SW480 (cell line): ENCODE data around the gene WWC1.
"Not testable (repeated sequence)": the region's sequence is repeated elsewhere in the genome, so short reads cannot be mapped to it uniquely, and the experiment has no call there.

ENCODE experiments used
- DNase-seq: peaks from one replicate; pipeline ENCODE4 v3.0.0-alpha.2; 2016; ENCODE audit warnings: low spot score

Gene WWC1

GRCh38 chr5:168308976-168309598, 17.6 kb downstream of the WWC1 start:
- no peak for DNase-seq

DNA sequence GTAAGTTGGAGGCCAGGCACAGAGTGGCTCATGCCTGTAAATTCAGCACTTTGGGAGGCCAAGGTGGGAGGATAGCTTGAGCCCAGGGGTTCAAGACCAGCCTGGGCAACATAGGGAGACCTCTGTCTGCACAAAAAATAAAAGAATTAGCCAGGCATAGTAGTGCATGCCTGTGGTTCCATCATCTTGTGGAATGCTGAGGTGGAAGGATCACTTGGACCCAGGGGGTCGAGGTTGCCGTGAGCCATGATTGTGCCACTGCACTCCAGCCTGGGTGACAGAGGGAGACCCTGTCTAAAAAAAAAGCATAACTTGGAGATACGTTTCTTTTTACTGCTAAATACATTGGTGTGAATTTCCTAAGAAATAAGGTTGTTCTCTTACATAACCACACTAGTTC, 19.1 kb downstream of the WWC1 start:
- DNase-seq: not testable (repeated sequence)

DNA sequence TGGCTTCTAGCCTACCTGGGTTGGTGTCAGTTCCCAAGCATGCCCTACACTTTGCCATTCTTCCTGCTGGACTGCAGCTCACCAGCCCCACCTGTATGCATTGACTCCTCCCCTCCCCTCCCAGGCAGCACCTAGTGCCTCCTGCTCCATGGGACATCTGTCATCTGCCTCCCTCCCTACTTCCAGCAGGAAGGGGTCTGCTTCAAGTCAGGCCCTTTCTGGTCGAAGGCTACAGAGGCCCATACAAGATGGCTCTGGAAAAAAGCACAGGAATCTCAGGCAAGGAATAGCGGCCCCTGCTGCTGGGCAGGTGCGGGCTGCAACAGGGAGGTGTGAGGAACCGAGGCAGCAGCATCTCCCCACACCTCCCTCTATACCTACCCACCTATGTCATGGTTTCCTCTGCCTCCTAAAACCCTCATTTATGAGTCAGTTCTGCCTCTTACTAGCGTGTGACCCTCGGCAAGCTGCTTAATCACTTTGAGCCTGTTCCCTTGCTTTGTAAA, 19.7 kb downstream of the WWC1 start:
- DNase-seq: no peak

DNA sequence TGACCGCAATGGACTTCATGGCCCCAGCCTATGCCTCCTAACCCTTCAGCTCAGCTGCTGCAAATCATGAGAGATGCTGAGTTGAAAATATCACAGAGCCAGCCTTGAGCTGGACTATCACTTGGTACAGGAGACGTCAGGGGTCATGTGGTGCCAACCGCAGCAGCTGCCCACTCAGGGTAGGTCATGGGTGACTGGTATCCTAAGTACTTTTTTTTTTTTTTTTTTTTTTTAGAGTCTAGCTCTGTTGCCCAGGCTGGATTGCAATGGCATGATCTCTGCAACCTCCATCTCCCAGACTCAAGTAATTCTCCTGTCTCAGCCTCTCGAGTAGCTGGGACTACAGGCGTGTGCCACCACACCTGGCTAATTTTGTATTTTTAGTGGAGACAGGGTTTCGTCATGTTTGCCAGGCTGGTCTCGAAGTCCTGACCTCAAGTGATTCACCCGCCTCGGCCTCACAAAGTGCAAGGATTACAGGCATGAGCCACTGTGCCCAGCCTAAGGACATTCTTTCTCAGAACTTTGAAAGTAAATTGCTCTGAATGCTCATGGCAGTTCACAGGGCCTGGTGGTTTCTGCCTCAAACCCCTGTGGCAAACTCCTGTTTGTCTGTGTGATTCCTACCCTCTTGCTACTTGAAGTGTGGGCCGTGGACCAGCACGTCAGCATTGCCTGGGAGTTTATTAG, 21.3 kb downstream of the WWC1 start:
- DNase-seq: no peak

GRCh38 chr5:168313596-168314204, 22.3 kb downstream of the WWC1 start:
- DNase-seq: peak; percentile 55

- DNase-seq: peak; percentile 87
Observed at GRCh38 chr5:168314735-168315411, 23.4 kb downstream of the WWC1 start.

DNA sequence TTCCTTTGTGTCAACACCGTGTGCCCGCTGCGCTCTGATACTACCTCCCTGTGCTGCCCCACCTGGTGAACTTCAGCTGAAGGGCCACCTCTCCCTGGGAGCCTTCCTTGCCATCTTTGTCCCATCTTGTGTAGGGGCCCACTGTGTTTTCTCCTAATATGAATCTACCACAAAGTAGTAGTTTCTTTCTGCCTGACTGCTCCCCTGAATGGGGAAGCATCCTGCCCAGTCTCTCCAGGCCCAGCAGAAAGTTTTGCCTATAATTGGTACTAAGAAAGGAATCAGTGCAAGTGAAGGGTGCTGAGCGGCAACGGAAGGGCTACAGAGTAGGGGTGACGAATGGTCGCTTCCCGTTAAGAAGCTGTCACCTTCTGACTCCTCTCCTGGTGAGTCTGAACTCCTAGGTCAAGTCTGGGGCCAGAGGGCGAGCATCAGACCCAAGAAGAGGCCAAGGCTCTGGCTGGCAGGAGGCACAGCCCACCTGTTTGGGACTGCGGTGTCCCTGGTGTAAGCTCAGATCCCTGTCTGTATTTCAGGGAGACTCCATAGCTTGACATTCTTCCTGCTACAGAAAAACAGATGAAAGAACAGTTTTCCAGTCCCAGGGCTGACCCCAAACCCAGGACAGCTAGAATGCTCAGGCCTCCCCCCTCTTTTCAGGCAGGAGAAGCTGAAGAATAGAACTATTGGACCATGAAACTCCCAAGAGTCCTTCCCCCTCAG, 24.1 kb downstream of the WWC1 start:
- DNase-seq: no peak

GRCh38 chr5:168316139-168316578, 24.7 kb downstream of the WWC1 start:
- no peak for DNase-seq

- no peak for DNase-seq
Observed at GRCh38 chr5:168317096-168317520, 25.7 kb downstream of the WWC1 start.

DNA sequence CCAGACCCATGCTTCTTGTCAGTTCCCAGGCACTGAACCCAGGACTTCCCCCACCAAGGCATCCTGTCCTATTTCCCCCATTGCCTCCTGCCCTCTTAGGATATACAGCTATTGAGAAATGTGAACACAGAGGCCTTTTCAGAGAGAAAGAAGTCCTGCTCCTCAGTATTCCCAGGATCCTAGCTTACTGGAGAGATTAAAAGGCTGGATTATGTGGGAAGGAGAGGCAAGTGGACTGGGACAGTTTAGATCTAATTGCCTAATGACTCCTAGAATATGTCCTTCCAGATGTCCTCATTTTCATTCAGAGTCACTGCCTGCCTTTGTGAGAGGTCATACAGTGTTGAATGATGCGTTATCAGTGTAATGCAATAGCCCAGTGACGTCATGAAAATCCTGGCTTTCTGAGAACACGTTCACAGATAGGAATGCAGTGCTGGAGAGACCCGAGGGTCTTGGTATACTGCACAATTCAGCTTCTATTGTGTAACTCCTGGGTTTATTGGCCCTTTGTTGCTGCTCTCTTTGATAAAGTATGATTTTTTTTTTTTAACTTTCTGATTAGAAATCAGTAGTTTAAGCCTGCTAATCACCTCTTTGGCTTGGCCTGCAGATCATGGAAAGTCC, 26.2 kb downstream of the WWC1 start:
- DNase-seq: no peak

DNA sequence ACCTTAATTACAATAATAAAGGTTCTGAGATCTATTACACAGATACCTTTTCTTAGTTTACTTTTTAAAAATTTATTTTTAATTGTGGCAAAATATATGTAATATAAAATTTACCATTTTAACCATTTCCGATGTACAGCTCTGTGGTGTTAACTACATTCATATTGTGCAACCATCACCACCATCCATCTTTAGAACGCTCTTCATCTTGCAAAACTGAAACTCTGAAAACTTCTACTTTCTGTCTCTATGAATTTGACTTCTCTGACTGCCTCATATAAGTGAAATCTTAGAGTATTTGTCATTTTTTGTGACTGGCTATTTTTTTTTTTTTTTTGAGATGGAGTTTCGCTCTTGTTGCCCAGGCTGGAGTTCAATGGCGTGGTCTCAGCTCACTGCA, 26.8 kb downstream of the WWC1 start:
- DNase-seq: no peak

GRCh38 chr5:168319774-168320173, 28.3 kb downstream of the WWC1 start:
- DNase-seq: no peak

DNA sequence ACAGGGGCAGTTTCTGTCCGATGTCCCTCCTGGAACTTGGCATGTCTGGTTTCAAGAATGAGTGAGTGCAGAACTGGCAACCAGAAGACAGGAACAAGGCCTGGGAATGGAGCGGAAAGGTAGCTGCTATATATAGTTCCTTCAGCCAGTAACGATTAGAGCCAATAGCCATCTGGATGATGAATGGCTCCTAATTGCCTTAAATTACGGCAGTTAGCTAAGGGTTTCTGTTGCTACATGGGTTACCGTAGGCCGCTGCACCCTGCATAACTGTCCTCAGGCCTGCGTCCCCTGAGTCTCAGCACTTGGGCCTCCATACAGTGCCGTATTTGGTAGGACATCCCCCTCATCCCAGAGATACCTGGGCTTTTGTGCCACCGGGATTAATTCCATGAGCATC, 29.4 kb downstream of the WWC1 start:
- DNase-seq: no peak

DNA sequence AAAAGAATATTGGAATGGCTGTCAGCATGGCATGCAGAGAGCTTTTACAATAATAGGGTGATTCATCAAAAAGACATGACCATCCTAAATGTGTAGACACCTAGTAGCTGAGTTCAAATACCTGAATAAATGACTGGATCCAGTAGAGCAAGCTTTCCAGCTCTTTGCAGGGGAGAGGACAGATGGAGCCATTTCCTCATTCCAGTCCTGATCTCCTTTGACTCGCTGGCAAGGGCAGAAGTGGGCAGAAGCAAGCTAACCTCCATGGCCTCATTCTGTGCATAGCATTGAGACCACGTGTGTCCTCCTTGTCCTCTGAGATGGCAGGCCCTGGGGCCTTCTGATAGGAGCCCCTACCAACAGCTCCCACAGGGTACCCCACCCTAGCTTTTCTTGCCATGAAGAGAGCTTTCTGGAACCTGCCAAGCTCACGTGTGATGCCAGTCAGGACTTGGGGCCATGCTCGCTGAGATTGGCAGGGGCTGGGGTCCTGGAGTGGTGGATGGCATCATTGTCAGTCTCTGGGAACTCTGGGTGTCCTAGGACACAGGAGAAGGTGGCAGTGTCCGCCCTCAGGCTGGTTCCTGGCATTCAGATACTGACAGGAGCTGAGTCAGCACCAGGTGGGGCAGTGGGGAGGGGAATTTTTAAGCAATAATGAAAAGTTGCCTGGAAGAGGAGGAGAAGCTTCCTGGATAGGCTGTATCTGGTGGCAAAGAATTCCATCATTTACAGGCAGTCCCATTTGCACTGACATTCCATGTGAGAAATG, 33.6 kb downstream of the WWC1 start:
- peak; percentile 78 for DNase-seq

DNA sequence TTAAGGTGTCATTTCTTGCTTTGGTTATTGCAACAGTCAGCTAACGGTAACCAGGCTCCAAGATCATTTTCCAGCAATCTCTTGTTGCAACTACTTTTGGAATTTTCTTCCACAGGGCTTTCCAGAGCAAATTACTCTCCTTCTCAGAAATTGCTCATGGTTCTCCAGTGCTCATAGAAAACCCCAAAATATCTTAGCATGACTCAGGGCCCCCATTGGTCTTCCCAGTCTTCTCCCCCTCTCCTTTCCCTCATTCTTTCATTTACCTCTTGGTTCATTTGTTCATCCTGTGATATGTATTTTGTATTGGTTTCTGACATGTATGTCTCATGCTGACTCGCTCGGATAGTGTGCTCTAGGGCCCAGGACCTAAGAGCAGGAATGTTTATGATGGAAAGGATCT, 35.6 kb downstream of the WWC1 start:
- no peak for DNase-seq

- DNase-seq: no peak
Observed at GRCh38 chr5:168327451-168327850, 36.0 kb downstream of the WWC1 start.

DNA sequence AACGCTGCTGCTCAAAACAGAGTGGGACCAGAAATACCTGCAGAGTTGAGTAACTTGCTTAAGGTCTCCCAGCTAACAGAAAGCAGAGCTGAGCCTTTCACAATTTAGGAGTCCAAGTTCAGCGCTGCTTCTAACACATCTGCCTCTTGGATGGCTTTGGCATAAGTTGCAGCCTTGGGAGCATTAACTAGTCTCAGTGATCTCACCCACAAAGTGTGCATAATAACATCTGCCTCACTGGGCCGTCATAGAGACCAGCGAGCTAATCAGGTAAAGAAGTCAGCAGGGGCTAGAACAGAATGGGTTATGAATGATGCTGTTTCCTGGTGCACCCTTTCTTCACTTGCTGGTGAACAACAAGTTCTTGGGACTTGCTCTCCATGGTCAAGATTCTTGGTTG, 36.5 kb downstream of the WWC1 start:
- DNase-seq: no peak

DNA sequence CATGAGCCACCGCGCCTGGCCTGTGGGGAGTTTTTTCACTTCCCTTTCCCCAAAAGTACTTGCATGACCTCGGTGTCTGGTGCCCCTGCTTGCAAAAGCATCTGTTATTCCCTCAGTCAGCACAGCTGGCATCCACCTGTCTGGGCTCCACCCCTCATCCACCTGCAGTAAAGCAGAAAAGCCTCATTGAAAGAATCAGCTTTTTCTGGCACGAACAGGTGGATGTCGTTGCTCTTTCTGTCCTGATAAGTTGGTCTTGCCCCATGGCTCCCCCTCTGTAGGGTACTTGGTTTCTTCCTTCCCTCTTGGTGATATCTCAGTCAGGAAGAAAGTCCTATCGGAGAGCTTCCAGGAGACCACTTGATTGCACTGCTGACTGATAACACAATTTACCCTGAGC, 37.4 kb downstream of the WWC1 start:
- peak; percentile 76 for DNase-seq

DNA sequence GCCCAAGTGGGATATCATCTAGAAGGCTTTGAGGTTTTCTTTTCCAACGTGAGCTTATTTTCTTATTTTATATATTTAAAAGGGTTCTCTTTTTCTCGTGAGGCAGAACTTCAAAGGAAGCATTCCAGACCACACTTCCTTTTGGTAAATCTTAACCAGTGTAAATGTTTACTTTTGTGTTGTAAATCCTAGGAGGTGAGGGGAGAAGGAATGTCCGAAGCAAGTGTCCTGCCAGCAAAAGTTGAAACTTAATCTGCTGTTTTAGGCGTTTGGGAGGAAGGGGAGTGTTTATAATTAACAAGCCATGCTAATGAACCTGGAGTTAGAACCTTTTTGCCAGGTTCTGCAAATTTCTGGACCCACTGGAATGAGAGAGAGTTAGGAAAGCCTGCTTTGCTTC, 37.9 kb downstream of the WWC1 start:
- no peak for DNase-seq

GRCh38 chr5:168332042-168332441, 40.6 kb downstream of the WWC1 start:
- DNase-seq: no peak

DNA sequence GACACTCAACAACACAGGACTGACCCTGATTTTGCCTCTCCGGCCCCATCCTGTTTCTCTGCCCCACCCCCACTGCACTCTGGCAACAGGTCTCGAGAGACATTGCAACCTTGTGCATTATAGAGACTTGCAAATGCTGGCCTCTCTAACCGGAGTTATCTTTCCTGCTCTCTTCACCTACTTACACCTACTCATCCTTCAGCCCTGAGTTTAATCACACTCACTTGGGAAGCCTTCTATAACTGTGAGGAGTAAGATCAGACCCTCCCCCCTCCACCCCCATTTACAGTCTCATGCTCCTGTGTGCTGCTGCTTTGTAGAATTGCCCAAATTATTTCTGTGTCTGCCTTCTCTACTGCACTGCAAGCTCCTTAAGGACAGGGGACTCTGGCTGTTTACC, 42.8 kb downstream of the WWC1 start:
- DNase-seq: no peak
